Naive thymus-derived CD4-positive, alpha-beta T cell (primary cell): ENCODE results near the gene GALNT16. TPM values are rescaled to one million over a fixed set of nuclear protein-coding genes. Genes with fewer than 3 reads are reported as not detected.

Experiments
- ATAC-seq: fragments of 150-1000 bp; cut with Tn5 transposase; 2 replicates; pipeline ENCODE4 v1.10.0; 2021; ENCODE audit warnings: mild to moderate bottlenecking, moderate library complexity
- CTCF ChIA-PET: fragments of 350-600 bp; sonication (Branson Sonifier 250); formaldehyde crosslinking; loops from one replicate; lab custom pipeline; 2021; ENCODE audit warnings: antibody characterized with exemption; lab: Charles Lee
- POLR2A ChIA-PET: fragments of 350-600 bp; sonication (Branson Sonifier 250); formaldehyde crosslinking; loops from one replicate; lab custom pipeline; 2021; ENCODE audit warnings: antibody characterized with exemption, inconsistent platforms; lab: Charles Lee
- DNase-seq, 9 donors: peaks; one replicate each; pipeline versions ENCODE4 v3.0.0 to v3.0.0-alpha.2; 2020 to 2022; ENCODE audit warnings: mixed read lengths in 1 of 9
- H3K27ac ChIP-seq: one replicate; pipeline ENCODE4 v1.7.0; 2013; ENCODE audit warnings: mild to moderate bottlenecking, low read depth, low read length, moderate library complexity
- H3K27me3 ChIP-seq, 2 donors: one replicate each; pipeline ENCODE4 v1.7.0; 2013; ENCODE audit warnings: low read length in 2 of 2, mild to moderate bottlenecking in 2 of 2, moderate library complexity in 2 of 2; ENCODE audit not compliant: control insufficient read depth in 2 of 2, insufficient read depth in 2 of 2
- H3K36me3 ChIP-seq, 3 experiments: 1 replicate in 2 of 3; 2 replicates in 1 of 3; pipeline ENCODE4 v1.7.0; 2013; ENCODE audit warnings: low read length in 3 of 3, mild to moderate bottlenecking in 3 of 3, moderate library complexity in 1 of 3; ENCODE audit not compliant: insufficient read depth in 3 of 3, control insufficient read depth in 2 of 3
- H3K4me1 ChIP-seq, 2 donors: one replicate each; pipeline ENCODE4 v1.7.0; 2013; ENCODE audit warnings: low read length in 2 of 2, mild to moderate bottlenecking in 2 of 2, moderate library complexity in 1 of 2; ENCODE audit not compliant: control insufficient read depth in 2 of 2, insufficient read depth in 2 of 2
- H3K4me3 ChIP-seq: 2 replicates; pipeline ENCODE4 v1.7.0; 2013; ENCODE audit warnings: mild to moderate bottlenecking, low read length
- H3K9me3 ChIP-seq, 3 experiments: 1 replicate in 2 of 3; 2 replicates in 1 of 3; pipeline ENCODE4 v1.7.0; 2013; ENCODE audit warnings: low read length in 3 of 3; ENCODE audit not compliant: control insufficient read depth in 2 of 3
- H3K27ac Mint-ChIP-seq, 9 donors: one replicate each; pipeline ENCODE4 v1.8.0; 2020 to 2022; ENCODE audit warnings: mixed read lengths in 9 of 9, mild to moderate bottlenecking in 8 of 9, moderate library complexity in 5 of 9, inconsistent platforms in 2 of 9
- H3K27me3 Mint-ChIP-seq, 5 donors: one replicate each; pipeline ENCODE4 v1.8.0; 2021 to 2022; ENCODE audit warnings: mixed read lengths in 5 of 5, mild to moderate bottlenecking in 1 of 5
- H3K36me3 Mint-ChIP-seq, 5 donors: one replicate each; pipeline ENCODE4 v1.8.0; 2020 to 2022; ENCODE audit warnings: mixed read lengths in 5 of 5, mild to moderate bottlenecking in 3 of 5, inconsistent platforms in 1 of 5
- H3K4me1 Mint-ChIP-seq, 7 donors: one replicate each; pipeline ENCODE4 v1.8.0; 2020 to 2022; ENCODE audit warnings: mixed read lengths in 7 of 7, mild to moderate bottlenecking in 3 of 7, inconsistent platforms in 1 of 7
- H3K4me3 Mint-ChIP-seq, 10 donors: one replicate each; pipeline ENCODE4 v1.8.0; 2020 to 2022; ENCODE audit warnings: mild to moderate bottlenecking in 10 of 10, mixed read lengths in 10 of 10, moderate library complexity in 6 of 10, inconsistent platforms in 2 of 10
- H3K9me3 Mint-ChIP-seq, 11 donors: one replicate each; pipeline ENCODE4 v1.8.0; 2020 to 2022; ENCODE audit warnings: mixed read lengths in 11 of 11, mild to moderate bottlenecking in 4 of 11, inconsistent platforms in 1 of 11, moderate library complexity in 1 of 11
- intact Hi-C, 2 donors: fragments of 100-400 bp; cut with micrococcal nuclease; formaldehyde crosslinking; loops; one replicate each; pipeline ENCODE4 v1.15.1; 2023
- polyA plus RNA-seq, 2 donors: library from polyadenylated mRNA; unstranded; fragments of 300-500 nt; fragmentation: Illumina TruSeq; gene quantifications; one replicate each; pipeline ENCODE4 v1.2.3, GENCODE V29; 2021
- total RNA-seq, 6 experiments: library from RNA in 5 of 6; stranded (reverse) in 5 of 6; gene quantifications; 1 replicate in 5 of 6; 2 replicates in 1 of 6; pipeline ENCODE4 v1.2.3 and lab custom pipeline; 2021 to 2026

The GALNT16 gene
- total and polyA plus RNA-seq, 7 experiments from 2014 or later, result 0.07 to 0.65 TPM; not detected in 5

DNA sequence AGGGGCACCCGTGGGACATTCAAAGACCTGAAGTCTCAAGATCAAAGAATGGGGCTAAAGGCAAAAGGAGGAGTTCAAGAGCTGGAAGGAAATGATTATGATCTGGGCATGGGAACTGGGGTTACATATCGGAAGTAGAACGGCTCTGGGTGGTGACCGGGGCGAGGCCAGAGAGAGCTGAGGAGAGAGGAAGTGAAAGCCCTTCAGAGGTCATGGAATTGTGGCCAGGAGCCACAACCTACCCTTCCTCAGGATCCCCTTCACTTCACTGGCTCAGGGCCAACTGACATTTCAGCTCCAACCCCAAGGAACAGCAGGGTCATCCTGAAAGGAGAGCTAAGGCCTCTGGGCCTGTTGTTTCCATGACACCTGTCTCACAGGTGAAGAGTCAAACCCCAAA, 57.8 kb downstream of the GALNT16 start:
- H3K4me3 ChIP-seq, result no peak overlapping the region
- no peaks in the 10 kb centered on the region for H3K9me3 ChIP-seq
- DNase-seq, result no peak
- peak; percentile 67 for ATAC-seq
- intact Hi-C loops, result no loop called here
- no peaks in the 10 kb centered on the region for H3K36me3 ChIP-seq
- peaks cover 0 to 7% (median 0%) of the 10 kb centered on the region in 7 donors for H3K4me1 Mint-ChIP-seq
- H3K27ac ChIP-seq, result no peak overlapping the region
- H3K4me3 Mint-ChIP-seq, result no peak overlapping the region
- POLR2A ChIA-PET, result no interaction called here
- H3K4me1 ChIP-seq, result no peaks in the 10 kb centered on the region
- H3K27me3 ChIP-seq, result no peaks in the 10 kb centered on the region
- peaks cover 0 to 4% (median 0%) of the 10 kb centered on the region in 11 donors for H3K9me3 Mint-ChIP-seq
- peaks cover 0 to 3% (median 0%) of the 10 kb centered on the region in 5 donors for H3K27me3 Mint-ChIP-seq
- no peaks in the 10 kb centered on the region for H3K36me3 Mint-ChIP-seq
- CTCF ChIA-PET, result interaction anchor here (0.6 kb wide), 1 partner anchor 44 kb away, joined by 3 read pairs; no protein-coding TSS in a partner anchor
- H3K27ac Mint-ChIP-seq, result no peak overlapping the region

DNA sequence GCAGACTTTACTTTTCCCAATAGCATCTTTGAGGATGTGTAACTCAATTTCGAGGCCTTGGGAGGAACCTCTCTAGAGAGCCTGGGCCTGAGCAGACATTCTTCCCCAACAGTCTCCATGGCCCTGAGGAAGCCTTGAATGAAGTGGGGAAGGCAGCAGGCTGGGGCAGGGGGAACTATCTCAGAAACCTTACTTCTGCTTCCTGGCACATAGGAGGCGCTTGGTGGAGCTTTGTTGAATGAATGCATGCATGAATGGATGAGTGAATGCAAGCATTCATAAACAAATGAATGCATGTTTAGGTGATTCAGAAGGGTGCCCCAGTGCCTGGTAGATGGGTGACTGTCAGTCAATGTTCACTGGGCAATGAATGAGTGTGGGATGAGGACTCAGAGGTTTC, 58.3 kb downstream of the GALNT16 start:
- ChIA-PET POLR2A (no interaction called here), CTCF (no interaction called here)
- DNase-seq (no peak), ATAC-seq (peak; percentile 67)
- Mint-ChIP-seq H3K27ac (no peak overlapping the region), H3K36me3 (no peaks in the 10 kb centered on the region), H3K9me3 (peaks cover 0 to 4% (median 0%) of the 10 kb centered on the region in 11 donors), H3K4me3 (no peak overlapping the region), H3K27me3 (peaks cover 0 to 3% (median 0%) of the 10 kb centered on the region in 5 donors), H3K4me1 (peaks cover 0 to 7% (median 0%) of the 10 kb centered on the region in 7 donors)
- Histone ChIP-seq H3K27me3 (no peaks in the 10 kb centered on the region), H3K4me3 (no peak overlapping the region), H3K4me1 (no peaks in the 10 kb centered on the region), H3K9me3 (no peaks in the 10 kb centered on the region), H3K36me3 (no peaks in the 10 kb centered on the region), H3K27ac (no peak overlapping the region)
- intact Hi-C loops, result no loop called here

DNA sequence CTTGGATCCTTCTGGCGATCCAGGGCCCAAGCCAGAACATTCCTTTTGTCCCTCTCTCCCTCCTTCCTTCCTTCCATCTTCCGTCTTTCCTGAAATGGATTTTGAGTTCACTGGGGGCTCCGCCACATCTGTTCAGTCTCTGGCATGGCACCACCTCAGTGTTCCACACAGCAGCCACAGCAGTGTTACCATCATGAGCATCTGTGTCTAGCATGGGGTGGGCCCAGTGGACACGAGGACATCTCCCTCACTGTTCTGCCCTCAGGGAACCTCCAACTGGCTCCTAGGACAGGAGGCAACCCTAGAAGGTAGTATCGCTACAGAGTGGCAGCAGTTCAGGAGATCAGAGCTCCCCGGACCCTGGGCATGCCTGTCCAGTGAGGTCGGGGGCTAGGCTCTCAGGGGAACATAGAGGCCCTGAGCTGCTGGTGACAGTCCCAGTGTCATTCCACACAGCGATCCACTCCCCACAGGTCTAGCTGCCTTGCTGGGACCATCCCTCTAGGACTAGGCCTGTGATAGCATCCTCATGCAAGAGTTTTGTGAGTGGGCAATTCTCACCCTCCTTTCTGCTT, 59.0 kb downstream of the GALNT16 start:
- H3K4me1 ChIP-seq, result no peaks in the 10 kb centered on the region
- H3K27ac ChIP-seq, result no peak overlapping the region
- no peaks in the 10 kb centered on the region for H3K9me3 ChIP-seq
- no peaks in the 10 kb centered on the region for H3K36me3 ChIP-seq
- intact Hi-C loops, result no loop called here
- H3K4me3 ChIP-seq, result no peak overlapping the region
- H3K9me3 Mint-ChIP-seq, result peaks cover 0 to 4% (median 0%) of the 10 kb centered on the region in 11 donors
- ATAC-seq (no peak), DNase-seq (no peak)
- CTCF ChIA-PET, result no interaction called here
- no peaks in the 10 kb centered on the region for H3K36me3 Mint-ChIP-seq
- POLR2A ChIA-PET, result no interaction called here
- H3K27me3 ChIP-seq, result no peaks in the 10 kb centered on the region
- H3K4me1 Mint-ChIP-seq, result peaks cover 0 to 7% (median 0%) of the 10 kb centered on the region in 7 donors
- no peak overlapping the region for H3K4me3 Mint-ChIP-seq
- H3K27me3 Mint-ChIP-seq, result peaks cover 0 to 3% (median 0%) of the 10 kb centered on the region in 5 donors
- H3K27ac Mint-ChIP-seq, result no peak overlapping the region

- Mint-ChIP-seq H3K4me3 (no peak overlapping the region), H3K27ac (no peak overlapping the region), H3K4me1 (peaks cover 0 to 7% (median 0%) of the 10 kb centered on the region in 7 donors), H3K36me3 (no peaks in the 10 kb centered on the region), H3K27me3 (peaks cover 0 to 3% (median 0%) of the 10 kb centered on the region in 5 donors), H3K9me3 (peaks cover 0 to 4% (median 0%) of the 10 kb centered on the region in 11 donors)
- H3K4me1 ChIP-seq, result no peaks in the 10 kb centered on the region
- no peak for DNase-seq
- H3K9me3 ChIP-seq, result no peaks in the 10 kb centered on the region
- intact Hi-C loops, result no loop called here
- ATAC-seq, result no peak
- H3K36me3 ChIP-seq, result no peaks in the 10 kb centered on the region
- no peak overlapping the region for H3K4me3 ChIP-seq
- H3K27me3 ChIP-seq, result no peaks in the 10 kb centered on the region
- CTCF ChIA-PET, result no interaction called here
- POLR2A ChIA-PET, result no interaction called here
- H3K27ac ChIP-seq, result no peak overlapping the region
Measured at GRCh38 chr14:69319911-69320310, 60.0 kb downstream of the GALNT16 start.

GRCh38 chr14:69320581-69321365, 60.8 kb downstream of the GALNT16 start:
- Histone ChIP-seq H3K36me3 (no peaks in the 10 kb centered on the region), H3K27me3 (no peaks in the 10 kb centered on the region), H3K27ac (no peak overlapping the region), H3K4me1 (no peaks in the 10 kb centered on the region), H3K4me3 (no peak overlapping the region), H3K9me3 (no peaks in the 10 kb centered on the region)
- Mint-ChIP-seq H3K4me3 (no peak overlapping the region), H3K9me3 (peaks cover 0 to 3% (median 0%) of the 10 kb centered on the region in 11 donors), H3K36me3 (no peaks in the 10 kb centered on the region), H3K4me1 (peaks cover 0 to 7% (median 0%) of the 10 kb centered on the region in 7 donors), H3K27me3 (no peaks in the 10 kb centered on the region), H3K27ac (no peak overlapping the region)
- ATAC-seq, result no peak
- CTCF ChIA-PET, result no interaction called here
- POLR2A ChIA-PET, result no interaction called here
- intact Hi-C loops, result no loop called here
- peak in 1 of 9 donors; percentile 8 for DNase-seq

DNA sequence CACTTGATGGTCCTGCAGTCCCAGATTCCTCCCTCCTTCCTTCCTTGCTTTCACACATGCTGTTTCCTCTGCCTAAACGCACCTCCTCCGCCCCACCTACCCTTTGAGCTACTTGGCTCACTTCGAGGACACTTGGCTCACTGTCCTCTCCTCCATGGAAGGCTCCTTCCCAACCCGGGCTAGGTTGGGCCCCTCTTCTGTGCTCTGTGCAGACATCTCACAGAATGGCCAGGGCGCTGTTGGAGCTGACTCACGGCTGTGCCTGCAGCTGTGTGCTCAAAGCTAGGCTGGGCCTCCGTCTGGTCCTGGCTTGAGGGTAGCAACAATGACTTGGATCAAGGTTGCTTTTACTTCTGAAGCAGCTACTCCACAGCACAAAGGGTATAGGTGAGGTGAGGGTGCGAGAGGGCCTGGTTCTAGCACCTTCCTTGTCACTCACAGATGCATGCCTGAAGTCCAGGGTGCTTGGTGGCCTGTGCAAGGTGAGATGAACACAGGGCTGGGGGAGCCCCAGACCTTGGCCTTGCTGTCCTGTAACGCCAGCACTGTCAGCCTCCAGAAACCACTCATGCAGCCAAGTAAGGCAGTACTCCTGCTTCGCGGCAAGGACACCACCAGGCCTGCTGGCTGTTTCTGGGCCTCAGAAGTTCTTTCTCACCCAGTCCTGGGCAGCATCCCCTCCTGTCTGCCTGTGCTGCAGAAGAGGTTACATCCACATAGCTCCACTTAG, 61.8 kb downstream of the GALNT16 start:
- H3K36me3 ChIP-seq, result no peaks in the 10 kb centered on the region
- H3K4me3 ChIP-seq, result no peak overlapping the region
- Mint-ChIP-seq H3K36me3 (no peaks in the 10 kb centered on the region), H3K9me3 (peaks cover 0 to under 1% (median 0%) of the 10 kb centered on the region in 11 donors), H3K4me1 (peaks cover 0 to 5% (median 0%) of the 10 kb centered on the region in 7 donors), H3K27ac (peak overlapping the region in 1 of 9 donors; percentile 53), H3K27me3 (peaks cover 0 to 4% (median 0%) of the 10 kb centered on the region in 5 donors), H3K4me3 (no peak overlapping the region)
- peak in 1 of 9 donors; percentile 13 for DNase-seq
- no peak for ATAC-seq
- POLR2A ChIA-PET, result no interaction called here
- intact Hi-C loops, result no loop called here
- no peaks in the 10 kb centered on the region for H3K27me3 ChIP-seq
- H3K9me3 ChIP-seq, result no peaks in the 10 kb centered on the region
- H3K4me1 ChIP-seq, result no peaks in the 10 kb centered on the region
- CTCF ChIA-PET, result no interaction called here
- H3K27ac ChIP-seq, result no peak overlapping the region
